Omental fat pad (tissue), 4 donors: Measurements from ENCODE around the gene THSD7B. TPM values are rescaled to one million over a fixed set of nuclear protein-coding genes. Genes with fewer than 3 reads are reported as not detected.

ENCODE experiments used
- ATAC-seq: fragments of 150-250 bp; one replicate; pipeline ENCODE4 v1.9.1; 2016; ENCODE audit warnings: mild to moderate bottlenecking, moderate library complexity; ENCODE audit not compliant: low FRiP score
- DNase-seq: peaks from one replicate; pipeline ENCODE4 v3.0.0-alpha.2; 2019; ENCODE audit warnings: low spot score
- total RNA-seq, 4 donors: library from RNA; depleted of rRNA; stranded (reverse); fragments of >200 nt; gene quantifications; one replicate each; pipeline ENCODE4 v1.1.0, GENCODE V29; 2016
- TF ChIP-seq, protein P1 (sequence below), 3 donors: fragments of 450-650 bp; IDR thresholded peaks; one replicate each; pipeline ENCODE4 v1.5.1; 2016 to 2017; ENCODE audit warnings: antibody characterized with exemption in 3 of 3, mild to moderate bottlenecking in 3 of 3, moderate library complexity in 2 of 3

The THSD7B gene
- total RNA-seq, 4 donors from 2014 or later = 0.74 to 12.9 (median 2.5) TPM

DNA sequence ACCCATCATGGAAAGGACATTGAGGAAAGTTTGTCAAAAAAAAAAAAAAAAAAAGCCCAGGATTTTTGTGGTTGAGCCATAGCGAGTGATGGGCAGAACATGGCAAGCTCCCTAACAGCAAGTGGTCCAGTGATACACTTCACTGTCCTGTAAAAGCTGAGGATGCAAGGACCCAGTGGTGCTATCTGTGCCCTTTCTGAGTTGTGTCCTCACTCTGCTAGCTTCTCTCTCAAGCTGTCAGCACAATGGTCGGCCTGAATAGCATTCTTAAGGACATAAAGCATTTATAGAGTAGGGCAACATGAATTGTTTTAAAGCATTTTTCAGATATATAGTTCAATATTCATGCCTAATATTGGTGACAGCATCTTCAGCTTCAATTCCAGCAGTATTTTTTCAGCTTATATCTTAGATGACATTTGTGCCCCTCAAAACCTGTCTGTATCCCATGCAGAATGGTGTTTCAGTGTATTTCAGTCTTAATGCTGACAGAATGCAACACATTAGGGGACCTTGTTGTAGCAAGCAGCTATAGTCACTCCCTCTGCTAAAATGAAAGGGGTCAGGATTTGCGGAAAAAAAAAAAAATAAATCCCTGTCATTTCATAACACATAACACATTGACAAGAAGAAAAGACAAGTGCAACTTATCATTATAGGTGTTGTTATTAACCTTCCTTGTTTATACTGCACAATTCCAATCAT, 496.7 kb downstream of the THSD7B start:
- no peak for DNase-seq
- no peak for ATAC-seq
- TF ChIP-seq, protein P1, sequence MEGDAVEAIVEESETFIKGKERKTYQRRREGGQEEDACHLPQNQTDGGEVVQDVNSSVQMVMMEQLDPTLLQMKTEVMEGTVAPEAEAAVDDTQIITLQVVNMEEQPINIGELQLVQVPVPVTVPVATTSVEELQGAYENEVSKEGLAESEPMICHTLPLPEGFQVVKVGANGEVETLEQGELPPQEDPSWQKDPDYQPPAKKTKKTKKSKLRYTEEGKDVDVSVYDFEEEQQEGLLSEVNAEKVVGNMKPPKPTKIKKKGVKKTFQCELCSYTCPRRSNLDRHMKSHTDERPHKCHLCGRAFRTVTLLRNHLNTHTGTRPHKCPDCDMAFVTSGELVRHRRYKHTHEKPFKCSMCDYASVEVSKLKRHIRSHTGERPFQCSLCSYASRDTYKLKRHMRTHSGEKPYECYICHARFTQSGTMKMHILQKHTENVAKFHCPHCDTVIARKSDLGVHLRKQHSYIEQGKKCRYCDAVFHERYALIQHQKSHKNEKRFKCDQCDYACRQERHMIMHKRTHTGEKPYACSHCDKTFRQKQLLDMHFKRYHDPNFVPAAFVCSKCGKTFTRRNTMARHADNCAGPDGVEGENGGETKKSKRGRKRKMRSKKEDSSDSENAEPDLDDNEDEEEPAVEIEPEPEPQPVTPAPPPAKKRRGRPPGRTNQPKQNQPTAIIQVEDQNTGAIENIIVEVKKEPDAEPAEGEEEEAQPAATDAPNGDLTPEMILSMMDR (IDR thresholded peaks at IDR 0.05) = no peak

DNA sequence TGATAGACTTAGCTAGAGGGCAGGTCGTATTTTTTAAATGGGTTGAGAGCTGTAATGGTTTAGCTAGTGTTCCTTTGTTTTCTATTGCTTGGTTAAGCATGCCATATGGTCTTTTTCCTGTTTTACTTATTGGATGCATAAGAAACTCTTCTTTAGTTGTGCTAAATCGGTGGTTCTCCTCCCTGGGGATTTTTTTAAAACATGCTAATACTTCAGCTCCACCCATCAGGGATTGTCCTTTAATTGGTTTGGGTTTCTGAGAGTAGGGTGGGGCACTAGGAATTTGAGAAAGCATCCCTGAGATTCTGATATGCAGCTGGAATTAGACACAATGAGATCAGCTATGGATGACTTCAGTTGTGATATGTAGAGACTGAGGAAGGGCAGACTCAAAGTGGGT, 497.2 kb downstream of the THSD7B start:
- no peak for DNase-seq
- ATAC-seq = no peak

DNA sequence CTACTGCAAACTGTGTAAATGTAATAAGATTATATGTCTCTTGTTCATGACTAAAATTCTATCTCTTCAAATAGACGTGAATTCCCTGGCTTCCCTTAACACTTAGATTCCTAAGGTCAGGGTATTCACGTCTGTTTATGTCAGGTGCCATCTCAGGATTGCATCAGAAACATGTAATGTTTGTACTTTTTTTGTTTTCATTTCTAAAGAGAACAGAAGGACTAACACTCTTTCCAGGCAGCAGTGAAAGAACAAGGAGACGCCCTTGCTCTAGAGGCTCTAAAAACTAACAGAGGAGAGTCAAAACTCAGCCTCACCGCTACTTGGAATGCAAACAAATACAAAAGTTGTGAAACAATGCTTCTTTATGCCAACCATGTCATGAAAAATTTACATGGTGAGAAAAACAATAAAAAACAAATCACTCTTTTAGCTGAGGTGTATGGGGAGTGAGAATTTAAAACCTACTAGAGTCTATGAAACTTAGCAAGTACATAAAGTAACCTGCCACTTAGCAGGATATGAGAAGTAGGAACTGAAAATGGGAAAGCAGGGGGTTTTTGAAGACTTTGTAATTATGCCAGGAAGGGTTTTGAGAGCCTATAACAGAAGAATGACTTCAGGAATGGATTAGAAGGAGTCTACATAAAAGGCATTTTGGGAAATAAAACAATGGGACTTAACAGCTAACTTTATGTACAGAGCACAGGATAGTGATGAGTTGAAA, 522.7 kb downstream of the THSD7B start:
- TF ChIP-seq, protein P1 (IDR thresholded peaks at IDR 0.05) = no peak
- no peak for ATAC-seq
- no peak for DNase-seq

More for the DNA sequence above, 497.2 kb downstream of the THSD7B start:
- TF ChIP-seq, protein P1 (IDR thresholded peaks at IDR 0.05) = no peak

DNA sequence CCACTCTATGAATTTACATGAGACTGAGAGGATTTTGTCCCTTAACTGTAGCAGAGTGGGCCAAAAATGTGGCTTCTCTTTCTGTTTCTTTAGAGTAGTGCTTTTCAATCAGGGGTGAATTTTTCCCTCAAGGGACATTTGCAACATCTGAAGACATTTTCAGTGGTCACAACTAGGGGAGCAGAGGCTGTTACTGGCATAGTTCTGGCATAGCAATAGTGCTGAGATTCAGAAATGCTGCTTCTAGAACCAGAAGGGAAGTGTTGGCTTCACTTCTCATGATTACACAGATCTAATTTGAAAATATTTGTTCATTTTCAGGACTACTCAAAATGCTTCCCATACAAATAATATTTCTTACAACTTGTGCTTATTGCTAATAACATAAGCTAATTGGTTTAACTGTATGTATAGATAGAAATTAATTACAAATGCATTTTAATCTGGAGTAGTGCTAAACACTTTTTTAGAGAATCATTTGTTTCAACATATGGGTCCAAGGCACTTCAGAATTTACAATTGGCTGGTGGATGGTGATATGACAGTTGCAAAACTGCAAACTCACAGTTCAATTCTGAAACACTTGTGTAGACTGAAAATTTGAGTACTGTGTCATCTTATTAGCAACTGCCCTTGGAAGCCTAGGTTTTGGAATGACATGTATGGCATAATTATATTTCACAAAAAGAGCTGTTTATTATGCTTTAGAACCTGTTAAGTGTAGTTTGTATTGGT, 526.7 kb downstream of the THSD7B start:
- DNase-seq (no peak), ATAC-seq (no peak)
- TF ChIP-seq, protein P1 (IDR thresholded peaks at IDR 0.05) = no peak

GRCh38 chr2:137298377-137298776, 533.0 kb downstream of the THSD7B start:
- TF ChIP-seq, protein P1 (IDR thresholded peaks at IDR 0.05) = no peak
- DNase-seq = no peak
- no peak for ATAC-seq

- DNase-seq (no peak), ATAC-seq (no peak)
These were observed 535.6 kb downstream of the THSD7B start for GRCh38 chr2:137300987-137301386.

More at GRCh38 chr2:137300987-137301386, 535.6 kb downstream of the THSD7B start:
- TF ChIP-seq, protein P1 (IDR thresholded peaks at IDR 0.05) = no peak
